Activated T-cell treated with anti-CD3 and anti-CD28 coated beads for 24 hours (primary cell): Measurements from ENCODE around the gene SLC49A3.
A peak's percentile ranks its signal among the peaks of the same experiment; 100 is the strongest.
"Not testable (repeated sequence)": the region's sequence is repeated elsewhere in the genome, so short reads cannot be mapped to it uniquely, and the experiment has no call there.

Experiments used
- DNase-seq: peaks from one replicate; pipeline ENCODE4 v3.0.0-alpha.2; 2020; ENCODE audit warnings: low read depth

The SLC49A3 gene

DNA sequence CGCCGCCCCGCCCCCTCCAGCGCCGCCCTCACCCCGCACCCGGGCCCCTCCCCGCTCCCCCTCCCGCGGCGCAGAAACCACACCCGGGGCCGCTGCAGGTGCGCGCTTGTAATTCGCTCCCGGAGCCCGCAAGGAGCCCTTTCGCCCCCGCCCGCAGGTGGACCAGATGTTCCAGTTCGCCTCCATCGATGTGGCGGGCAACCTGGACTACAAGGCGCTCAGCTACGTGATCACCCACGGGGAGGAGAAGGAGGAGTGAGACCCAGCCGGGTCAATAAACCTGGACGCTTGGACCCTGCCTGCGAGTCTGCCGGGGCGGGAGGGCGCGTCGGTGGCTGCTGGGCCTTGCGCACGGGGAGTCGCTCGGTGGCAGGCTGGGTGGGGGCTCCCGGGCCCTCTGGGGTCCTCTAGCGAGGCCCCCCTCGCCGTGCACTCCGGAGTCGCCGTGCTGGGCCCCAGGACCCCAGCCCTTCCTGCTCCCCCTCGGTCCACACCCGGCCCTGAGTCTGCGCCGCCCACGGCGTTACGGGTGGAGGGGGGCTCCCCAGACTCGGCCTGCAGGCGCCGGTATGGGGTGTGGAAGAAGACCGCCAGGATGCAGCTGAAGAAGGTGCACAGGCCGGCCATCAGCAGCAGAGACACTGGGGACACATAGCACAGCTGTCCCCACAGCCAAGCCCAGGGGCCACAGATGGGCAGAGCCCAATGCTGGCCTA, 7.1 kb downstream of the SLC49A3 start:
- no peak for DNase-seq

- DNase-seq = no peak
These were observed 7.9 kb downstream of the SLC49A3 start for GRCh38 chr4:680928-681645.

- DNase-seq = no peak
These were observed 8.4 kb downstream of the SLC49A3 start for GRCh38 chr4:680551-680927.

DNA sequence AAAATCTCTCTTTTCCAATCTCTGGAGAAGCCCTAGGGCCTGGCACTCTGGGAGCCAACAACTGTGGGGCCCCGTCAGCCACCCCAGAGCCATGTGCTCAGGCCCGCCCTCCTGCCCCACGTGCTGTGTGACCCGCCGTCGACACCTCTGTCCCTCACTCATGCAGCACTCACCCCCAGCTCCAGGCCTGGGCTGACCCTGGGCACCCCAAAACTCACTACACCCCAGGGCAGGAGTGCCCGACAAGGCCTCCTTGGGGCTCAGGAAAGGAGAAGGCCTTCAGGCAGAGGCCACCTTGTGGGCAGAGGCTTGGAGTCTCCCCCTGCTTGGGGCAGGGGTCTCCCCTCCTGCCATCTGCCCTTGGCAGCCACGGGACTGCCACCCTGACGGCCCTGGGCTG, 8.9 kb downstream of the SLC49A3 start:
- DNase-seq = no peak

DNA sequence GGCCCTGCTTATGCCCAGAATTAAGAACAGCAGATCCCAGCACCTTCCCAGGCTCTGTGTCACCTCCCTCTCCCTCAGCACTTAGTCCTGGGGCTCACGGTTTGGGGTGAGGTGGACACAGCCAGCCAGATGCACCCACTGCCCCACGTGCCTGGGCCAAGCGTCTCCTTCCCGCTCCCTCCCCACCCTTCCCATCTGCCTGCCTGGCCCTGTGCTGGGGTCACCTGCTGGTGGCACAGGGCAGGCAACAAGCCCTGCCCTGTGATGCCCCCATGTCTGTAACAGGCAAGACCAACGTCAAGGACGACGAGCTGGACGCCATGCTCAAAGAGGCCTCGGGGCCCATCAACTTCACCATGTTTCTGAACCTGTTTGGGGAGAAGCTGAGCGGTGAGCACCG, 9.3 kb downstream of the SLC49A3 start:
- no peak for DNase-seq

- DNase-seq = no peak
These were observed 9.9 kb downstream of the SLC49A3 start for GRCh38 chr4:679104-679481.

DNA sequence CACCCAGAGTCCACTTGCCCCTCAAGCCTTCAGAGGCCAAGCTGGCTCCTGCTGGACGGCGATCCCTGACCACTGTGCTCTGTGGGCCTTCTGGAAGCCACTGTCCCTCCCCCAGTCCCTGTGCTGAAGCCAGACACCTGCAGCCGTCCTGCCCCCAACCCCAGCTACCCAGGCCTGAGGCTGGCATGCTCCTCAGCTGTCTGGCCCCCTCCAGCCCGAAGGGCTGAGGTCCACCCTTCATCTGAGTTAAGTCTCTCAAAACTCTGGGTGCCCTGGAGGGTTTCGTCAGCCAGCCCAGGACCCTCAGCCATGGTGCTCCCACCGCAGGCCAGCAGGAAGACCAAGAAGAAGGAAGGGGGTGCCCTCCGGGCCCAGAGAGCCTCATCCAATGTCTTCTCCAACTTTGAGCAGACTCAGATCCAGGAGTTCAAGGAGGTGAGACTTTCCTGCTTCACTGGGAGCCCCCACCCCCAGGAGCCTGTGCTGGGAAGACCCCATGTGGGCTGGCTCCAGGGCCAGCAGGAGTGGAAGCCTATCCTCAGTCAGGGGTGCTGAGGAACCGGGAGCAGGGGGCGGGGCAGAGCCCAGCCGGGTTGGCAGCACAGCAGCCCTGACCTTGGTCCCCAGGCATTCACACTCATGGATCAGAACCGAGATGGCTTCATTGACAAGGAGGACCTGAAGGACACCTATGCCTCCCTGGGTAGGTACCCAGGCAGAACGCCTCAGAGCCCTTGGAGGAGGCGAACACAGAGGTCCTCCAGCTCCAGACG, 10.4 kb downstream of the SLC49A3 start:
- DNase-seq = no peak

DNA sequence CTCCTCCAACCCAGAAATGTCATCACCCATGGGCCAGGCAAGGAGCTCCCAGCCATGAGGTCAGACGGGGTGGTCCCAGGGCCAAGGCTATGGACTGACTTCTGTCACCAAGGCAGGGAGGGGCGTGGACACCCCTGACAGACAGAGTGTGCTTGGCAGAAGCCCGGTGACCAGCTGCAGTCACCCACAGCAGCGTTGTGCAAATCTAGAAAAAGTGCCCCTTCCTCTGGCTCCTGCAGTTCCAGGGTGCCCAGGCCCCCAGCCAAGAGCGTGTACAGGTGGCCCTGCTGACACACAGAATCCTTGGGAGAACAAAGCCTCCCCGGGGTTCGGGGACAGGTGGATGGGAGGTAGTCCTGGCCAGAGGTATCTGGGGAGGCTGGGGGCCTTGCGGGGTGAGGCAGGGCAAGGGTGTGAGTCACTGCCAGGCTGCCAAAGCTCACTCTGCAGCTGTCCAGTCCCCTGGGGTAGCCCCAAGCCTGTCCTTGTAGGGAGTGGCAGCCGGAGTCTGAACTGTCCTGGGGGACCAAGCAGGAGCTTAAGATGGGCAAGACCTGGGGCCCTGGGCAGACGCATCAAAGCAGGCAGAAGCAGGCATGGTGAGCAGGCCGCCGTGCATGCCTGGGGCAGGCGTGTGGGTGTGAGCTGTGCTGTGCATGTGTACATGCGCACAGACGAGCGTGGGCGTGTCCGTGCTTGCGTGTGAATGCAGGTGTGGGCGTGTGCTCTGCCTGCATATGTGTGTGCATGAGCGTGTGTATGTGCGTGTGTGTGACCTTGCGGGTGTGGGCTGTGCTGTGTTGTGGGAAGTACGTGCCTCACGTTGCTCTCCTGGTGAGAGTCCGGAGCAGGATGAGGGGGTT, 11.3 kb downstream of the SLC49A3 start:
- no peak for DNase-seq

- no peak for DNase-seq
These were observed 12.1 kb downstream of the SLC49A3 start for GRCh38 chr4:676871-677235.

GRCh38 chr4:675980-676870, 12.7 kb downstream of the SLC49A3 start:
- no peak for DNase-seq

DNA sequence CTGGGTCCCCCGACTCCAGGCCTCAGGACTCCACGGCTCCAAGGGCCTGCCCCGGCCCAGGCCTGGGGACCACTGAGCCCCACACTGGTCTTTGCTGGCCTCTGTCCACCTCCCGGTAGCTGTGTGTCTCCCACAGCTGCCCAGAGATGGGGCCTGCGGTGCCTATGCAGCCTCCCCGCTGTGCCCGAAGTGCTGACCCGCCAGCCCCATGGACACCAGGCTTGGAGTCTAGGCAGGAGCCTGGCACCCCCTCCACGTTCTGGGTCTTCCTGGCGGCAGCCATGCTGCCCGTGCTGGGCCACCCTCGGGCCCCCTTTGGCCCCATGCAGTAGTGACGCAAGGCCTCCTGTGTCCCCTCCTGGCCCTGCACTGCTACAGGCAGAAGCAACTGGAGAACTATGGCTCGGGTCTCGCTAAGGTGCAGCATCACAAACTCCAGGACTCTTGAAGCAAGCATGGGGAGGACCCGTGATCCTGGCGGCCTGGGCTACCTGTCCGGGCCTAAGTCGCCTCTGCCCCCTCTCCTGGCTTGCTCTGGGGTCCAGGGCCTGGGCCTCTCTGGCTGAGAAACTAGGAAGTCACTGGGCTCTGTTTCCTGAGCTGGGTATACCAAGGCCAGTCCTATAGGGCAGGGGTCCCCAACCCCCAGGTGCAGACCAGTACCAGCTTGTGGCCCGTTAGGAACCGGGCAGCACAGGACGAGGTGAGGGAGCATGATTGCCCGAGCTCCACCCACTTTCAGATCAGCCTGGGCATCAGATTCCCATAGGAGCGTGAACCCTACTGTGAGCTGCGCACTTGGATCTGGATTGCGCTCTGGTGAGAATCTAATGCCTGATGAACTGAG, 13.7 kb downstream of the SLC49A3 start:
- no peak for DNase-seq

DNA sequence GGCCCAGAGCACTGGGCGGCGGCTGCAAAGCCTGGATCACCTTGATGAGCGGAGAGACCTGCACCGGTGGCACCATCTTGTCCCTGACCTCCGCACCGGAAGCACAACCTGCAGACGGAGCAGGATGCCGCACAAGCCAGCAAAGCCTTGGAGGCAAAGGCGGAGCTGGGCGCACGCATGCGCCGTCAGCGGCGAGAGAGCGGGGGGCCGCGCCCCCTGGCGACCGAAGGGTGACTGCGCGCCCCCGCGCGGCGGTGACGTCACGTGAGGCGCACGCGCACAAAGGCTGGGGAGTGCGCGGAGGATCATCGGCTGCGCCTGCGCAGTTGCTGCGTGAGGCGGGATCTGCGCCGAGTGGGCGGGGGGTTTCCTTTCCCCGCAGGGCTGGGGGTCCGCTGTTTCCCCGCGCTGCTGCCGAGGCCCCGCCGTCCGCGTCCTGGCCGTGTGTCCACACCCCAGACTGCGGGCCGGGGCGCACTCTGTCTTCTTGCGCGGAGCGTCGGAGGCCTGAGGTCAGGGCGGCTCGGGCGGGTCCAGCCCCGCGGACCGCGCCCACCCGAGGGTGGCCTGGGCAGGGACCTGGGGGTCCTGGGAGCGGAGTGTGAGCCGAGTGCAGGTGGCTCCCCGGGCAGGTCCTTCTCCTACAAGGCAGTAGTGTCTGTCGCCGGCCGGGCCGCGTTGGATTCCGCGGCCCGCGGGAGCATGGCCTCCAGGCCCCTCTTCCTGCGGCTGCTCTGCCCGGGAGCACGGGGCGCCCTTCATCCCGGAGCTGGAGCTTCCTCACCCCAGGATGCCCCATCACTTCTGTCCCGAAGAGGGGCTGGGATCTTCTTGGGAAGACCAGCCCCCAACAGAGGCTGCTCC, 14.5 kb downstream of the SLC49A3 start, which contains the start of the genes ATP5ME and MYL5:
Gene ATP5ME, minus strand, starts transcription at position 105 of the 864 bp plus-strand sequence. Its CDS starts 29 bp downstream, at position 76.
Gene MYL5, plus strand, starts transcription at position 371 of the 864 bp plus-strand sequence. CDS start 3,485 bp downstream, outside the sequence.
- peak; percentile 96 for DNase-seq

DNA sequence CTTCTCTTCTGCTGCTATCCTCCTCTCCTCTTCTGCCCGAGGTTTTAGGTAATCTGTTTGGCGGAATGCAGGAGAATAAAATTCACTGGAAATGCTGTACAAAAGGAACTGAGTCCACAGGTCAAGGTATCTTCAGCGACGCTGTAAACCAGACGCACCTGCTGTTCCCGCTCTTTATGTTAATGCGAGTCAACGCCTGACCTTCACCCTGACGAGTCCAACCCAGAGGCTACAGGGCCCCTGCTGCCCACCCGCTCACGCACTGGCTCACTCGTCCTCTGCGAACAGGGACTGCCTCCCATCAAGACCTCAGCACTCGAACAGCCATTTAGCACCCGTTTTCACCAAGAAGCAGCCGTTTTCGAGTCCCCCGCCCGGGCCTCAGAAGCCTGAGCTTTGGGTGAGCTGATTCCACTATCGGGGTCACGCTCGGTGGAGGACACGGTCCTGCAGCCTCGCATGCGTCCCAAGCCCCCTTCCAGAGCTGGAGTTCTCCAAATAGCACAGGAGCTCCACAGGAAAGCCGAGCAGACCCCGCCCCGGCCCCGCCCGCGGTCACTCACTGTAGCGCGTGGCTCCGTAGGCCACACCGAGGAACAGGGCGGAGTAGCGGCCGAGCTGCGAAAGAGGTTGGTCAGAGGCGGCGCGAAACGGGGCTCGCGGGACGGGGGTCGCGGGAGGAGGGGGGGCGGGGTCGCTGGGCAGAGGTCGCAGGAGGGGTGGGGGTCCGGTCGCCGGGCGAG, 15.4 kb downstream of the SLC49A3 start:
- DNase-seq = no peak

GRCh38 chr4:671769-672168, 17.2 kb downstream of the SLC49A3 start:
- no peak for DNase-seq

GRCh38 chr4:669806-670559, 19.0 kb downstream of the SLC49A3 start:
- DNase-seq = not testable (repeated sequence)

- DNase-seq = not testable (repeated sequence)
These were observed 20.7 kb downstream of the SLC49A3 start for GRCh38 chr4:668219-668618.

GRCh38 chr4:667545-667925, 21.4 kb downstream of the SLC49A3 start:
- DNase-seq = no peak
